Measurements from ENCODE around the gene SH3PXD2A. TPM values are rescaled to one million over a fixed set of nuclear protein-coding genes. Genes with fewer than 3 reads are reported as not detected.
A peak's percentile ranks its signal among the peaks of the same experiment; 100 is the strongest.

SH3PXD2A gene
- polyA plus RNA-seq, 1 experiment: 50.2 TPM

DNA sequence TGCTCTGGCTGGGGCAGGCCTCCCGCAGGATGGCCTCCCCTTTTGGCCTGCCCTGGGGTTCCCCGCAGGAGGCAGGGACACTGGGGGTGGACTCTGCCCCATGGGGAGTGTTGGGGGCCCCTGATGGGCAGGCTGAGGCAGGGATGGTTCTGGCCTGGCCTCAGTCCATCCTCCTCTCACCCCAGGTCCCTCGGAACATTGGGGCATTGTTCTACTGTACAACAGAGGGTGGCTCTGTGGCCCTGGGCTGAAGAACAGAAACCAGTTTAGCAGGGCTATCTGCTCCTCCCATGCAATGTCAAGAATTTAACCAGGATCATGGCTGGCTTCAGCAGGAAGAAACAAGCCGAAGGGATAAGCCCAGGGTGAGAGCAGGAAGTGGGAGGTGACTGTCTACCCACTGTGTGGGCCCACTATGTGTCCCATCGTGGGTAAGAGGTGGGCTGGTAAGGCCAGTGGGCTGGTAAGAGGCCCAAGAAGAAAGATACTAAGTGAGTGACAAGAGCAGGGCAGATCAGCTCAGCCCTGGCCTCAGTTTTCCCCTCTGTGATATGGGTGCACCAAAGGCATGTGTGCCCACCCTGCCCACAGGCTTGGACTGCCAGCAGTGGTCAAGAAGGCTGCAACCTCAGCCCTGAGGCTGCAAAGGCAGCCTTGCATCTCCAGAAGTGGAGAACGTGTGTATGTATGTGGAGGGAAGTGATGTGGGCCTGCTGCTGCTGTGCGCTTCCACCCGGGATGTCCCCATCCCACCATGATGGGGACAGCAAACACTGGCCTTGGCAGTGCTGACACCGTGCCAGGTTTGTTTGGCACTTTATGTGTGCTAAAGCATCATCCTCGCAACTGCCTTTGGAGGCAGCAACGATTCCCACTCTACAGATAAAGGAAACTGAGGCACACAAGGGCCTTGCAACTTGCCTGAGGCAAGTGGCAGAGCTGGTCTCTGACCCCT is 138.9 kb downstream of the SH3PXD2A start:
- CTCF ChIA-PET: interaction anchor here (1.4 to 10.0 kb wide), 2 partner anchors 136 to 168 kb away, joined by 5 to 160 read pairs; partner anchors contain the start of gene SH3PXD2A
- H3K4me3 ChIP-seq (ENCODE audit: low read depth, low read length): no peak overlapping the region
- POLR2A ChIA-PET: no interaction called here
- TF ChIP-seq, protein P1, sequence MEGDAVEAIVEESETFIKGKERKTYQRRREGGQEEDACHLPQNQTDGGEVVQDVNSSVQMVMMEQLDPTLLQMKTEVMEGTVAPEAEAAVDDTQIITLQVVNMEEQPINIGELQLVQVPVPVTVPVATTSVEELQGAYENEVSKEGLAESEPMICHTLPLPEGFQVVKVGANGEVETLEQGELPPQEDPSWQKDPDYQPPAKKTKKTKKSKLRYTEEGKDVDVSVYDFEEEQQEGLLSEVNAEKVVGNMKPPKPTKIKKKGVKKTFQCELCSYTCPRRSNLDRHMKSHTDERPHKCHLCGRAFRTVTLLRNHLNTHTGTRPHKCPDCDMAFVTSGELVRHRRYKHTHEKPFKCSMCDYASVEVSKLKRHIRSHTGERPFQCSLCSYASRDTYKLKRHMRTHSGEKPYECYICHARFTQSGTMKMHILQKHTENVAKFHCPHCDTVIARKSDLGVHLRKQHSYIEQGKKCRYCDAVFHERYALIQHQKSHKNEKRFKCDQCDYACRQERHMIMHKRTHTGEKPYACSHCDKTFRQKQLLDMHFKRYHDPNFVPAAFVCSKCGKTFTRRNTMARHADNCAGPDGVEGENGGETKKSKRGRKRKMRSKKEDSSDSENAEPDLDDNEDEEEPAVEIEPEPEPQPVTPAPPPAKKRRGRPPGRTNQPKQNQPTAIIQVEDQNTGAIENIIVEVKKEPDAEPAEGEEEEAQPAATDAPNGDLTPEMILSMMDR (IDR thresholded peaks at IDR 0.05; ENCODE audit: insufficient read depth, low read depth, low read length): no peak
- H3K27me3 ChIP-seq (ENCODE audit: control insufficient read depth, insufficient read depth, low read length): no peaks in the 10 kb centered on the region
- DNase-seq (ENCODE audit: low read depth): no peak
- H3K36me3 ChIP-seq (ENCODE audit: control insufficient read depth, insufficient read depth, low read length): peaks cover 6% of the 10 kb centered on the region

DNA sequence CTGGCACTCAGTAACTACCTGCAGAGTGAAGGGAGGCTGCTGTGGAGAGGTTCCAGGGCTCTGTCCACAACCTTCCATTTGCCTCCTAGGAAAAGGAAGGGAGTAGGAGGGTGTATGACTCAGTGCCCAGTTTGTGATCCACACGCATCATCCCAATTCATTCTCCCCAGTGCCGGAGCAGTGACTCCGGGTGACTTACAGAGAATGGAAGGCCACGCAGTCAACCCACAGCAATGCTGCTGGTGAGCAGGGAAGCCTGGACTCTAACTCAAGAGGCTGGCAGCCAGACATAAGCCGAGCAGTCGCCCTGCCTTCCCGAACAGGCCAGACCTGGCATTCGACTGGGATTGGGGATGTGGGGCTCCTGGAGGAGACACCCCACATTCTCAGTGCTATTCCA is 139.9 kb downstream of the SH3PXD2A start:
- TF ChIP-seq, protein P1 (IDR thresholded peaks at IDR 0.05; ENCODE audit: insufficient read depth, low read depth, low read length): no peak
- peak; percentile 71 for DNase-seq (ENCODE audit: low read depth)
- POLR2A ChIA-PET: no interaction called here
- Histone ChIP-seq H3K36me3 (ENCODE audit: control insufficient read depth, insufficient read depth, low read length) (peaks cover 5% of the 10 kb centered on the region), H3K4me3 (ENCODE audit: low read depth, low read length) (no peak overlapping the region), H3K27me3 (ENCODE audit: control insufficient read depth, insufficient read depth, low read length) (no peaks in the 10 kb centered on the region)
- CTCF ChIA-PET: interaction anchor here (0.6 to 10.0 kb wide), 8 partner anchors 13 to 542 kb away, joined by 3 to 160 read pairs (median 5); partner anchors contain the start of gene SH3PXD2A

DNA sequence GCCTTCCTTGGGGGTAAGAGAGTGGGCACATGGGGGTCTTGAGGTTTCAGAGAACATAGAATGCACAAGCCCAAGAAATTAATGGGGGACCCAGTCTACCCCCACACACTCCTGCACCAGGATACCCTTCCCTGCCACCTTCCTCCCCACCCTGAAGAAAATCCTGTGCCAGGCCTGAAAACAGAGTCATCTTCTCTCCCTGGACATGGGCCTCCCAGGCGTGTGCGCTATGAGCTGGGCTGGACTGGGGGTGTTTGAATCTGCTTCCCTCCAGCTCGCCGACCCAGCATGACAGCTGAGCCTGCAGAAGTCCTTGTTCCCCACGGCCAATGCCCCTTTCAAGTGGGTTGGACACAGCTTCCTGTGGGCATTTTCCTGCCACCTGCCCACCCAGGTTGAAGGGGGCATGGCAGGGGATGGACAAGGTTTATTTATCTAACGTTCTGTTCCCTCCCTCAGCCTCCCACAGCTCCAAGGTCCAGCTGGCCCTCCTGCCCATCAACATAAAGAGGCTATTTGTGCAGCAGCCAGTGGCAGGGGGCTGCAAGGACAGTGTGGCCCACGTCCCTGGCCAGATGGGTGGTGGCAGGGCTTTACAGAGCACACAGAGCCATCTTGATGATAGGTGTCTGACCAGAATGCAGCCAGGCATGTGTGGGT is 141.0 kb downstream of the SH3PXD2A start:
- Histone ChIP-seq H3K4me3 (ENCODE audit: low read depth, low read length) (no peak overlapping the region), H3K27me3 (ENCODE audit: control insufficient read depth, insufficient read depth, low read length) (no peaks in the 10 kb centered on the region), H3K36me3 (ENCODE audit: control insufficient read depth, insufficient read depth, low read length) (peaks cover 3% of the 10 kb centered on the region)
- no peak for DNase-seq (ENCODE audit: low read depth)
- POLR2A ChIA-PET: no interaction called here
- CTCF ChIA-PET: interaction anchor here (1.2 to 10.0 kb wide), 12 partner anchors 9 to 171 kb away, joined by 3 to 160 read pairs (median 7); partner anchors contain the start of gene SH3PXD2A
- TF ChIP-seq, protein P1 (IDR thresholded peaks at IDR 0.05; ENCODE audit: insufficient read depth, low read depth, low read length): no peak

DNA sequence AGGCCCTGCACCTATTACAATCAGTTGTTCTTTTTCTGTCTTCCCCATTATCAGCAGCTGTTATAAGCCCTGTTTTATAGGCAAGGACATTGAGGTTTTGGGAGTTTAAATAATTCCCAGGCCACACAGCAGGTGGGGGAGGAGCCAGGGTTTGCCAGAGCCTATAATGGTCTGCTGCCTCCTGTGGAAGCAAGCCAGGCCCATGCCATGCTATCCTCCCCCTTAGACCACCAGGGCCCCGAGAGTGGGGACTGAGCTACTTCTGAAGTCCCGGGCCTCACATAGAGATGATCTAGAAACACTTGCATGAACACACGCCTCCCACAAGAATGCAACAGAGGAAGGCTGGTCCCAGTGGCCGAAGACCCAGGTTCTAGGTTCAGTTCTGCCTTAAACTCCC is 141.7 kb downstream of the SH3PXD2A start:
- TF ChIP-seq, protein P1 (IDR thresholded peaks at IDR 0.05; ENCODE audit: insufficient read depth, low read depth, low read length): no peak
- peaks cover 3% of the 10 kb centered on the region for H3K36me3 ChIP-seq (ENCODE audit: control insufficient read depth, insufficient read depth, low read length)
- no peak overlapping the region for H3K4me3 ChIP-seq (ENCODE audit: low read depth, low read length)
- H3K27me3 ChIP-seq (ENCODE audit: control insufficient read depth, insufficient read depth, low read length): no peaks in the 10 kb centered on the region
- ChIA-PET CTCF (interaction anchor here (1.3 to 10.0 kb wide), 15 partner anchors 9 to 229 kb away, joined by 3 to 160 read pairs (median 6); partner anchors contain the start of gene SH3PXD2A), POLR2A (no interaction called here)
- no peak for DNase-seq (ENCODE audit: low read depth)

Data from BJ (cell line).